ENCODE measurements around the gene PDHX.
"Not testable (repeated sequence)": the region's sequence is repeated elsewhere in the genome, so short reads cannot be mapped to it uniquely, and the experiment has no call there.

Gene PDHX

DNA sequence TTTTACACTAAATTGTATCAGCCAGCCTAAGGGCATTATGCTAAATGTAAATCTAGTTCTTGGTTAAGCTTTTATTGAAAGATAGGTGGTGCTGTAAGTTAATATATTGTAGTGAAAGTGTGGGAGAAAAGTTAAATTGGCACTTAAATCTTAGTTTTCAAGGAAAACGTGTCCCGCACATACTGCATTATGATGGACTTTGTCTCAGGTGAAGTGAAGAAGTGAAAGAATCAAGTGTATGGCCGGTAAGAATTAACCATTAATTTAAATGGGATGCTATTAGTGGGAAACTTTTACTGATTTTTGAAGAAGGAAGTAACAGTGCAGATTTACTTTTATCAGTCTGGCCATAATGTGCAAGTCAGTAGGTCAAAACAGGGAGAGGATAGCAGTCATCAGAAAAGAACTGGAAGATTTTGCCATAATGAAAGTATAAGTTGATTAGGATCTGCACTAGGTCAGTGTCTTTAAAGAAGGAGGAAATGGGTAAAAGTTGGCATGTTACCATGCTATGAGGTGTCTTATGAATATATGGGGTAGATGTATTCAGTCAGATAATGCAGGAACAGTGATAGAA is 81.6 kb downstream of the PDHX start:
- peak; percentile 40 for DNase-seq

DNA sequence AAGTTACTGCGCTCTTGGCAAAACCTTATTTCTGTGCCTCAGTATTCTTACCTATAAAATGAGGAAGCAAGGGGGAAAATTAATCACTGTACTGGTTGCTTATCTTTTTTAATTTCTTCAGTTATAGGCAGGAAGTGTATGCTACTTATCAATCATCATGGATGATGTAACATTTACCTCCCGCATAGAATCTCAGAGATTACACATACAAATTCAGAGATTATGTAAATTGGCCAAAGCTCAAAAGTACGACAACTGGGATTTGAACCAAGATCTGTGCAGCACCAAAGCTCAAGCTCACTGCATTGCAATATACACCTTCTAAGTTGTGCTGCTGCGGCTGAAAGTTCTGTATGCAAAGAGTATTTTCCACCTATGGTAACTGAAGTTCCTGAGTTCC is 83.0 kb downstream of the PDHX start:
- DNase-seq, result peak; percentile 10

DNA sequence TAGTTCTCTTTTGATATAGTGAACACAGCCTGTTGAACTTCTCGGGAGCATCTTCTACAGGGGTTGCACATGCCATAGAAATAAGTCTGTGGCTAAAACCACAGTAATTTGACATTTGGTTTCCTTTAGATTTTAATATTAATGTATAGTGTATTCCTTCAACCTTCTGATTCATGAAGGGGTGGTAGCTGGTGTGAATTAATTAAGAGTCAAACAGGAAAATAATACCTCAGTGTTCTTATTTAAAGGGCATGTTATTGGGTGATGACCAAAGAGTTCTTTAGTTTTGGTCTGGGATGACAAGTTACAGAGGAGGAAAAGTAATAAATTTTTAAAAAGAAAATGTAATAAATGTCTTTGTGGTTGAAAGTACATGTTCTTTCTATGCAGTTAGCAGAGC is 86.8 kb downstream of the PDHX start:
- no peak for DNase-seq

DNA sequence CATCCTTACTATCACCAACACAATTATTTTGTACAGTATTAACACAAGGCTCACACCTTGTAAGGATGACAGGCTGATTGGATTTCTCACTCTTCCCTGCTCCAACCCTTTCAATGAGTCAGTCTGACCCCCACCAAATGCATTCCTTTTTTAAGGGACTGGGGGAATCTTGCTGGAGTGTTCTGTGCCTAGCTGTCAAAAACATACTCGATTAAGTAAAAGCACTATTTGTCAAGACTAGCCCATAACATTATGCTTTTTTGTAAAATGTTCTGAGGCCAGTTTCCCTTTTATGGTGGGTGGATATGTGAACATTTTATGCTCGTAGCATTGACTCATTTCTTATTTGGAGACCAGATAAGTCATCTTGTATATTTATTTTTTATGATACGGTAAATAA is 87.2 kb downstream of the PDHX start:
- no peak for DNase-seq

DNA sequence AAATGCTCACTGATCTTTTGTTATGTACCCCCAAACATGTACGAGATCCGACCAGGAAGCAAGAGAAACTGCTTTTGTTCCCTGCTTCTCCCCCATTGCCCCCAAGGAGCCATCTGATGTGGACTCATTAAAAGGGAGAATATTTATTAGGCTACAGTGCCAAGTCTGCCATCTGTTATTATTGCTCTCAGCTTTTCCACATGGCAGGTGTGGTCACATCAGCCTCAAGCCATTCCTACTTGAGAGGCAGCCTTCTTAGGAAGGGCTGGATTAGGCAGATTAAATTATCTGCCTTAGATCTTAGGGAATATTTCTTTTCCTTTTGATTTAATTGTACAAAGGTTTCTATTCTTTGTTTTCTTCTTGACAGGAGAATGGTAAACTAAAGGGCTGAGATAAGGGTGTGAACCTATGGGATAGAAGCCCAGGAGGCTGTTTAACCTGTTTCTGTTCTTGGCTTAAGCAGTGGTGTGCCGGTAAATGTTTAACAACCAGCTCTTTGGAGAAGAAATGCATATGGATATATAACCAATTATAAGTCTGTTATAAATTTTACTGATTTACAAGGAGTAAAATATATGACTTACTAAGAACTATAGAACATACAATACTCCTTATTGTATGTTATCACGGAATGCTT is 88.8 kb downstream of the PDHX start:
- DNase-seq, result no peak

DNA sequence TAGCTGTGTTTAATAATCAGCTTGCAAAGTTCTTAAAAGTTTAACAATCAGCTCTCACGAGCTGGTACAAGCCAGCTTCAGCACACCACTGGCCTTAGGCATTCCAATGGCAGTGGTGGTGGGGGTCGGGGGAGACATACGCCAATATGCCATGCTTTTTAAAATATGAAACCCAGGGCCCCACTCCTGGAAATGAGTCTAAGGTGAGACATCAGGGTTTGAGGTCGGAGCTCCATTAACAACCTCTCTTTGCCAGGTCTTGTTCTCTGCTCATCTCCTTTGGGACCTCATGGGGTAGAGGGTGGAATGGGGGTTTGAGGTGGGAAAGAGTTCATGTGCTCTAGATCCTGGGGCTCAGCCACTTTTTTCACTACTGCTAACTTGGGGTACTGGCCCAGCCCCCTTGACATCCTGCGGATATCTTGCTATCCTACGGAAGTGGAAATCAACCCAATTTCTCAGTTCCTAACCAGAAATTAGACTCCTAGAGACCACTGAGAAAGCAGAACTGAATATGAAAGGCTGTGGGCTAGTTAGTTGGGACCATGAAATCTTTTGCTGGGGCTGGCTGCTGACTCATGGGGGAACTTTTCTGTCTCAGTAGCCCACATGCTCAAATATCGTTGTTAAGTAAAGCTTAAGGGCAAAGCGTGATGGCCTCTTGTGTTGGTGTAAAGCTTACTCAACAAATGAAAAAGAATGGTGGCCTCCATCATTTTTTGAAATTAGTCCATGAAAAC is 90.1 kb downstream of the PDHX start:
- peak; percentile 49 for DNase-seq

DNA sequence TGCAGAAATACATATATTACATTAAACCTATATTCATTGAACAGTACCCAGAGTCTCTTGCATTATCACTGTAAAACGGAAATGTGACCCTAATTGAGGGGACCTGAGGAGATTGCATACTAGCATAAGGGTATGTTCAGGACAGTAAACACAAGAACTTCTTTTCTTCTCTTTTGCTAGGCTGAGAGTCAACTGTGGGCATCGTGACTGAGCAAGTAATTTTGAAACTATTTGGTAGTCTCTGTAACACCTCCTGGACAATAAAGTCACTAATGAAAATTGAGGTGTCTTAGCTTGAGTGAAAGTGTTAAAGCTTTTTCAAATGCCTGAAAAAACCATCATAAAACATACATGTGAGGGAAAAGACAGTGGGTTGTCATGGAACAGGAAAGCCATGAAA is 90.9 kb downstream of the PDHX start:
- DNase-seq, result no peak

DNA sequence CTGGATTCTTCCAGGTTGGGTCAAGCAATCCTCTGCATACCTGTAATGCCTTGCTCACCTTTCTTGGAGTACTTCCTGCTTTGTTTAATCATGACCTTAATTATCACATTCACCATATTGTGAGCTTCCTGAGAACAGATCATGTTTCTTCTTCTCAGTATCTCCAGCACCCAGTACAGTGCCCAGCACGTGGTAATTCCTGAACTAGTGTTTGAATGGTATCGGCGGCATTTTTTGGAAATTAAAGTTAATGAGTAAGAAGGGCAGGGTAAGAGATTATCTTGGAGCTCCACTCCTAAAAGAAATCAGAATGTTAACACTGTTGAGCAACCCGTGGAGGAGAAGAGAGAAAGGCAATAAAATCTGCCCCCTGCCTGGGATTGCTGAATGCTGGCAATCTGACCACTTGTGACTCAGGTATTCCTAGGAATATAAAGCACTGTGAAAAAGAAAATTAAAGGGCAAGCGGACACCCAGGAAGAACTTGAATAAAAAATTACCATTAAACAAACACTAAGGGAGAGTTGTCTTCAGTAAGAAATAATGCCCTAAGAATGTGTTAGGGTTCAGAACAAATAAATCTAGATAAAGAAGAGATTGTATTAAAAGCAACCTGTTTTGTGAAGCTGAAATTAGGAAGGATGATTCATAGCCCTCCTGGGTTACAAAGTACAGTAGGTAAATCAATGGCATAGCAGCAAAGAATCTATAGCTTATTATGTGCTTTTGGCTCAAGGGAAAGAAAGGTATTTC is 92.9 kb downstream of the PDHX start:
- DNase-seq, result no peak

DNA sequence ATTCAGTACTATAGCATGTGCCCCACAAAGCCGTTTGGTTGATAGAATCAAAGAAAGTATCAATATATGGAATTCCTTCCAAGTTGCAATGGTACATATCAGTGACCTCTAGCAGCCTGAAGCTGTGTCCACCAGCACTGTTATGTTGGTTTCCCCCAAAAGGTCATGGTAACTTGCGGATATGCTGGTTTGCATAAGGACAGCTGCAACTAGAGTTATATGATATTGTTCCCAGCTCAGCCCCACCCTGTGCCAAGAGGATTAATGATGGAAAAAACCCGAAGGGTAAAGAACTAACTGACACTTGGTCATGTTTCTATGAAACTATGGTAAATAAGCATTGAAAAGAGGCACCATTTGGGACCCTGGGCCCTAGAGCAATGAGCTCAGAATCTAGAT is 93.5 kb downstream of the PDHX start:
- DNase-seq, result no peak

DNA sequence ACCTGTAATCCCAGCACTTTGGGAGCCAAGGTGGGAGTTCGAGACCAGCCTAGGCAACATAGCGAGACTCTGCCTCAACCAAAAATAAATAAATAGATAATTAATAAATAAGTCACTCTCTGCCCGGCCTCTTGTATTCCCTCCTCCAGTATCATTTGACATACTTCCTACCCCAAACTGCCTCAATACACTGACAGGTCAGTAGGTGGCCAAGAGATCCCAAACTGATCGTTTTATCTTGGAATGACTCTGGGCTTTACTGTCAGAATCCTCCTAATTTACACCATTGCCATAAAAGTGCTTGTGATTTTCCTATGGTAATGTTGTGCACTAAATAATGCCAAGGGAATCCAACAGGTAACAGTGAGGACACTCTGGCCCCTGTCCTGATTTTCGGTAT is 94.2 kb downstream of the PDHX start:
- no peak for DNase-seq

DNA sequence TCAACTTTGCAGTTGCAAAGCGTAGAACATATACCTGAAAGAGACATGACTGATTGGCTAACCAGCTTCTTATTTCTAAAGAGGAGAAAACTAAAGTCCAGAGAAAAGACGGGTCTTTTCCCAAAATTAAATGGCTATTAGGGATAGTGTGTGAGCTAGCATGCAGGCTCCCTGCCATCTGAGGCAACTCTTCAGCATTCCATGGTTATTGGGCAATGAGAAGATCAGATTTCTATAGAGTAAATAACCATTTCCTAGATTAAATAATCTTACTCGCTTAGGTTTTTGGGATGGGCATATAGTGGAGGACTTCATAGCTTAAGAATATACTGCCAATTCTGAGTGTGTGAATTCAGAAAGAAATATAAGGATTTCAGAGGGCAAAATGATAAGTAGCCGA is 95.0 kb downstream of the PDHX start:
- no peak for DNase-seq

DNA sequence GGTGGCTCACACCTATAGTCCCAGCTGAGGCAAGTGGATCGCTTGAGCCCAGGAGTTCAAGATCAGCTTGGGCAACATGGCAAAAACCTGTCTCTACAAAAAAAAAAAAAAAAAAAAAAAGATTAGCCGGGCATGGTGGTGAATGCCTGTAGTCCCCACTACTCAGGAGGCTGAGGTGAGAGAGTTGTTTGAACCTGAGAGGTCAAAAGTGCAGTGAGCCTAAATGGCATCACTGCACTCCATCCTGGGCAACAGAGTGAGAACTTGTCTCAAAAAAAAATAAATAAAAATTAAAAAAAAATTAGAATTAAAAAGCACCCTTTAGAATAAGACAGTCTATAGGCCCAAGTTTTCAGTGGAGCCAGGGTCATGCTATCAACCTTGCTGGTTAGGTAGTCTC is 95.5 kb downstream of the PDHX start:
- peak; percentile 12 for DNase-seq

DNA sequence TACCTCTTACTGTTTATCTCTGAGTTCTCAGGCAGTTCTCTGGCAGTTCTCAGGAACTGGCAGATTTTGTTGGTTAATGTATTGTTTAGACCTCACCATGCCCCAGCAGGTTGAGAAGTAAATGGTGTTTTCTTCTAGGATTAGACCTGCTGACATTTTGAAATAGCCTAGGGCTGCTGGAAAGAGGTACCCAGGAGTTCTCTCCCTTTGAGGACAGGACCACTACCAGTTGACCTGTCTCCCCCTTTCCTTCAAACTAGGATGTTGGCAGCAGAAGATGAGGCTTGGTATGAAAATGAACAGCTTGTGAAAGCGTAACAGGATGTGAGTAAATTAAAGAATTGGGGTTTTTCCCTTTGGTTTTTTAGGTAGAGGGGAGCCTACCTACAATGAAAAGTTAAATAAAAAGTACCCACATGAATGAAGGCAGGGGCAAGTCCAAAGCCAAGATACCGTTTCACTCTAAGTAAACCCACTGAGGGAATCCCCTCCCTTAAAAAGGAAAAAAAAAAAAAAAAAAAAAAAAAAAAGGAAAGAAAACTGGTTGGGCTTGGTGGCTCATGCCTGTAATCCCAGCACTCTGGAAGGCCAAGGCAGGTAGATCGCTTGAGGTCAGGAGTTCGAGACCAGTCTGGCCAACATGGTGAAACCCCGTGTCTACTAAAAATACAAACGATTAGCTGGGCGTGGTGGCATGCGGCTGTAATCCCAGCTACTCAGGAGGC is 96.2 kb downstream of the PDHX start:
- peak; percentile 75 for DNase-seq

DNA sequence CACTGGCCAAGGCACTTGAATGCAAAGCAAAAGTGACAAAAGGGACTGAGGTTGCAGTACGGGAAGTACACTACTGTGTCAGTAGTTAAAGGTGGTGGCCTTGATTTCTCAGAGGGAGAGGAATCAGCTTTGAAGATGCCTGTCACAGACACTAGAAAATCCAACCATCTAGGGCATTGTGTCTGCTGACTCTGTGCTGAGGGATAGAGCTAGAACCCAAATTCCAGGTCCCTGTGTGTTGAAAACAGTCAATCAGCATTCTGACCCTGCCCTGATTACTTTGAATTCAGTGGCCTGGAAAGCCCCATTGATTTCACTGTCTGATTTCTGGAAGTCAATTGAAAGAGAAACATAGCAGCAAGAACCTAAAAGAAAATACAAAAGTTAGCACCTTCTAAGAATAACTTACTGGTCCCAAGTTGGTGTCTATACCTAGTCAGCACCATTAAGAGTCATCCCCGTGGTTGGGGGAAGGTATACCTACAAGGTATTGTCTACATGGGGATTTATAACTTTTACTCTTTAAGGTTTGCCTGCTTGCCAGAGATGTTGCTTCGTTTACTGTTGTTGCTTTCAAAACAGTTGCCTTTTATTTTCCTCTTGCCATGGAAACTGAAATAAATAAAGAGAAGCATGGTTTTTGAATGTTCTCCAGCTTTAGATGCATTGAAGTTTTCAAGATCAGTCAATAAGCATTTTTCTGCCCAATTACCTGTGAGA is 97.3 kb downstream of the PDHX start:
- peak; percentile 78 for DNase-seq

DNA sequence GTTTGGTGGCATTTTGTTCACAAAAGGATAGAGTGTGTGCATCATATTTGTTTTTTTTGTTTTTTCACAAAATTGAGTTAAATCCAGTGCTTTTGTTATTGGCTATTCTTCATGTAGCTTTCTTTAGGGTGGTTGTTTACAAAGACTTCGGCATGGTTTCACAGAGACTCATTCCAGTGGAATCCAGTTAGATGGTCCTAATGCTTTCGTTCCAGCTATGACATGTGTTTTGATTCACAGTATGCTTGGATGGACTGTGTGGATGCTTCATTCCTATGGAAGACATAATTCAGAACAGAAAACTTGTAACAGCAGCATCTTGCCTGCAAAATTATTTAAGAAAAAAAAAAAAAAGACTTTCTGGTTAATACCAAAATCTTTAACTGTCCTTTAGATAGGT is 97.9 kb downstream of the PDHX start:
- no peak for DNase-seq

DNA sequence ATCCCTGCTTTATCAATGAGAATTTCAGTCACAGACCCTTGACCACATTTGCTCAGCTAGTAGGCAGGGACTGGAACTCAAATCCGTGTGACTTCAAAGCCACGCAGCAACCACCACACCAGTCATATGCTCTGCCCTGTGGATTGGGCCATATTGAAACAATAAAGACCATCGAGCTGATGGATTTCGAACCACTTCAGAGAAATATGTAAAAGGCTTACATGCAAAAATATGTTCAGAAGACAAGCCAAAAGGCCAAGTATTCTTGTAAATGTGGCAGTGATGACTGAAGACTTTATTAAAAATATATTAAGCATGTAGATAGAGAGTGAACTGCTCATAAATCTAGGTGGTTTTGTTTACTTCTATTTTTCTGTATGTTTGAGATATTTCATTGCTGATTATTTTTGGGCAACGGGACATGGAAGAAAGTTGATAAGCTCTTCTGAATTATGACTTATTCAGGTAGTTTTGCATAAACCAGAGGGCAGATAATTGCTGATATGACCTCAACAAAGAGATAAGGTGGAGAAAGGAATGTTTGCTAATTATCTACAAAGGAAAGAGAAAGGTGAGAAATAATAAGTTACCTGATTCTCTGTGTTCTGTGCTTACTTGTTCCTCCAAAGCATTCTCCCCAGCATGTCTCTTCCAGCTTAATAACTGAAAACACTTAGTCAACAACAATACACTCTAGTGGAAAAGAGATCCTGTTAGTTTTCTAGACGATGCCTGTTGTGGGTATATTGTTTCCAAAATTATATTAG is 99.4 kb downstream of the PDHX start:
- DNase-seq, result no peak

DNA sequence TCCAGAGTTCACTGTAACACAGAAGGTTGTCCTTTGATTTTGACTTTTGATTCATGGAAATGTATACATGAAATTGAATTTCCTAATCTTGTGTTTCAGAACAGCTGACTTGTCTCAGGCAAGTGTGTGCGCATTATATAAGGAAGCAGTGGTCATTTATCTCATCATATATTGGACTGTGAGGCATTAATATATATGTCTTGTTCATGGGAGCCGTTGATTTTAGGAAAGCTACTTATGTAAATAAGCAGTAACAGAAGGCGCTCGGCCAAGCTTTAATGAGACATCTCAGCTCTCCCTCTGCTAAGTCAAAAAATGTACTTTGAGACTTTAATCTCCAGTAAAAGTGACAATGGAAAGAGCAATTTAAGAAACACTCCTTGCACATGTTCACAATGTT is 100.5 kb downstream of the PDHX start:
- DNase-seq, result no peak

DNA sequence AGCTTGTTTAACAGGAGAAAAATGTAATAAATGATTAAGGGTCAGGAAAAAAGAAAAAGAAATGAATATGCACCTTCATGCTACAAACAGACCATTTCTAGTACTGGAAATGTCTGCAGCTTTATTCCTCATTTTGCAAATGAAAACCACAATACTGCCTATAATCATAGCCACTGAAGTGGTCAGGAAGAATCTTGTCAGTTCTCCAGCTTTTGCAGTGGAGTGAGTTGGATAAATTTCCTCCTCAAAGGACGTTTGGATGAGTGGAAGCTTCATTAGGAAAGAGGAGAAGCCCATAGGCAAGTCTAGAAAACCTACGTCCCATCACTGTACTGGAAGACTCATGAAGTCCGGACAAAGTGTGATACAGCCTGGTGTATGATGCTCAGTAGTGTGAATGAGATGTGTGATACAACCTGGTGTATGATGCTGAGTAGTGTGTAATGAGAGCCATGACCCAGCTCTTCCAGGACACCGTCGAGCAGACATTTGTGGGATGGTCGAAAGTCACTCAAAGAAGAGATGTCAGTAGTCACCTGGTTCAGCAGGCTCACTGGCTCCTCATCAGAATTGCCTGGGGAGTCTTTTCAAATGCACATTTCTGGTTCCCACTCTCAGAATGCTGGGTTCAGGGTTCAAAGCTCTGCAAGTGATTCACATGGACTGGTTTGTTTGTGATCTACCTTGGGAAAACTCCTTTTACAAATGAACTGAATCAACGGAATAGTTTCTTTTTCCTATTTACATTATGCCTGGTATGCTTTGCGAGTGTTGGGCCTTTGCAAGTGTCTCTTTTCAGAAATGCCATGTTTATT is 101.3 kb downstream of the PDHX start:
- DNase-seq, result no peak

DNA sequence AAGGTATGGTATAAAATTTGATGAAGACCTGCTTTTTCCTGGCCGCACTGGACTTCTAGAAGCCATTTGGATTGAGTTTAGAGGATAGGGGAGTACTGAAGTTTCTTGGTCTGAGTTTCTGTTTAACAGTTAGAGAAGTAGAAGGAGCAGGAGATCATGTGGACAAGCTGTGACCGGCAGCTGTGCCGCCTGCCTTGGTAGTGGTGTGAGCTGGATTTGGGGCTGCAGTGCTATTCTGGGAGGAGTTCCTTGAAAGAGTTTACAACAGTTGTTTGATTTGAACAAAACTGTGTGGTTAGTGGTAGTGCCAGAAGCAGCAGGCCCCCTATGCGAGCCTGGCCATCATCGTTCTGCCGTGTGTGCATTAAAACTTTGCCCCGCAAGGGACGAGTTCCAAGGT is 105.2 kb downstream of the PDHX start:
- no peak for DNase-seq

DNA sequence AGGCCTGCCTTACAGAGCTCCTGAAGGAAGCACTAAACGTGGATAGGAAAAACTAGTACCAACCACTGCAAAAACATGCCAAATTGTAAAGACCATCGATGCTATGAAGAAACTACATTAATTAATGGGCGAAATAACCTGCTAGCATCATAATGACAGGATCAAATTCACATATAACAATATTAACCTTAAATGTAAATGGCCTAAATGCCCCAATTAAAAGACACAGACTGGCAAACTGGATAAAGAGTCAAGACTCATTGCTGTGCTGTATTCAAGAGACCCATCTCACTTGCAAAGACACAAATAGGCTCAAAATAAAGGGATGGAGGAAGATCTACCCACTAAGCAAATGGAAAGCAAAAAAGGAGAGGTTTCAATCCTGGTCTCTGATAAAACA is 107.5 kb downstream of the PDHX start:
- not testable (repeated sequence) for DNase-seq

DNA sequence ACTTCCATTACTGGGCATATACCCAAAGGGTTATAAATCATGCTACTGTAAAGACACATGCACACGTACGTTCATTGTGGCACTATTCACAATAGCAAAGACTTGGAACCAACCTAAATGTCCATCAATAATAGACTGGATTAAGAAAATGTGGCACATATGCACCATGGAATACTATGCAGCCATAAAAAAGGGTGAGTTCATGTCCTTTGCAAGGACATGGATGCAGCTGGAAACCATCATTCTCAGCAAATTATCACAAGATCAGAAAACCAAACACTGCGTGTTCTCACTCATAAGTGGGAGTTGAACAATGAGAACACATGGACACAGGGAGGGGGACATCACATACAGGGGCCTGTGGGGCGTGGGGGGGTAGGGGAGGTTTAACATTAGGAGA is 111.6 kb downstream of the PDHX start:
- DNase-seq, result not testable (repeated sequence)
